Measurements from ENCODE around the gene RBCK1. TPM values are rescaled to one million over a fixed set of nuclear protein-coding genes. Genes with fewer than 3 reads are reported as not detected.
"Not testable (repeated sequence)": the region's sequence is repeated elsewhere in the genome, so short reads cannot be mapped to it uniquely, and the experiment has no call there.

The RBCK1 gene
- total RNA-seq, 1 experiment from 2014 or later, result 91.0 TPM

GRCh38 chr20:434661-435419 is 26.7 kb downstream of the RBCK1 start:
- DNase-seq (ENCODE audit: low read depth), result no peak

- DNase-seq (ENCODE audit: low read depth), result no peak
Observed at GRCh38 chr20:435558-435957, 27.5 kb downstream of the RBCK1 start.

DNA sequence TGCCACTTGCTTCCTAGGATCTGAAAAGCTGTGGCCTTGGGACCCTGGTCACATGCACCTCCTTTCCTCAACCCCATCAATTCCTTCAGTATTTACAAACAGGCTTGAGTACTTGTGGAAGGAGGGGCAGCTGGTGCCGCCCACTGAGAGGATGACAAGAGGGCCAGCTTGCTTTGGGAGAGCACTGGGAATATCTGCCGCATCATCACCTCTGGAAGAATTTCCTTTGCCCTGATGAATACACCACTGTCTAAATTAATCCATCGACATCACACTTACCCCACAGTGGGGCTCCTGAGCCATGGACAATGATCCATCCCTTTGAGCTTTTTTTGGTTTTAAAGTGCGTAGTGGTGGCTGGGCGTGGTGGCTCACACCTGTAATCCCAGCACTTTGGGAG is 28.4 kb downstream of the RBCK1 start:
- no peak for DNase-seq (ENCODE audit: low read depth)

DNA sequence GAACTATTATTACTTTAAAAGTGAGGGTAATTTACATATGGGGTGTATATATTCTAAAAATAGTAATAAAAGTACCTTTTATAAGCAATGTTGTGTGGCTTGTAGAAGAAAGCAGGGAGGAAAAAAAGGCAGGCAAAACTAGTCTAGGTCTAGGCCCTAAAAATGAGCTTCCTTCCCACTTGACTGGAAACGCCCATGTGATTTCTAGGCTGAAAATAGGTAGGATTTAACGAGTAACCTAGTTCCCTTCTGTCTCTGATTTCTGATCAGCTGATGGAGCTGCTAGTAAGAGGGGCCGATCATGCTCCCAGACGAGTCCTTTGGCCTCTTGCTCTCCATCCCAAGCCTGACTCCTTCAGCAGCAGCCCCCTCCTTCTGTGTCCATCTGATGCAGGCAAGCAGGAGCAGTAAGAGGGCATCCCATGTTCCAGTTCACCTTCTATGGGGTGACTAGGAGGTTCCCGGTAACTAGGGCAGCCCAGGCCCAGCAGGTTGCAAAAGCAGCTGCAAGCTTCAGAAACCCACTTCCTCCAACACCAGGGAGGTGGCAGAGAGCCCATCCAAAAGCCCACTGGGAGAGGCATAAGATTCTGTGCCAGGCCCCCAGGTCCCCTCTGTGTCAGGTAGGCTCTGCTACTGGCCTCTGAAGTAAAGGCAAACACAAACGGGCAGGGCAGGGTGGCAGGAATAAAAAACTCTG is 29.8 kb downstream of the RBCK1 start:
- DNase-seq (ENCODE audit: low read depth), result no peak

DNA sequence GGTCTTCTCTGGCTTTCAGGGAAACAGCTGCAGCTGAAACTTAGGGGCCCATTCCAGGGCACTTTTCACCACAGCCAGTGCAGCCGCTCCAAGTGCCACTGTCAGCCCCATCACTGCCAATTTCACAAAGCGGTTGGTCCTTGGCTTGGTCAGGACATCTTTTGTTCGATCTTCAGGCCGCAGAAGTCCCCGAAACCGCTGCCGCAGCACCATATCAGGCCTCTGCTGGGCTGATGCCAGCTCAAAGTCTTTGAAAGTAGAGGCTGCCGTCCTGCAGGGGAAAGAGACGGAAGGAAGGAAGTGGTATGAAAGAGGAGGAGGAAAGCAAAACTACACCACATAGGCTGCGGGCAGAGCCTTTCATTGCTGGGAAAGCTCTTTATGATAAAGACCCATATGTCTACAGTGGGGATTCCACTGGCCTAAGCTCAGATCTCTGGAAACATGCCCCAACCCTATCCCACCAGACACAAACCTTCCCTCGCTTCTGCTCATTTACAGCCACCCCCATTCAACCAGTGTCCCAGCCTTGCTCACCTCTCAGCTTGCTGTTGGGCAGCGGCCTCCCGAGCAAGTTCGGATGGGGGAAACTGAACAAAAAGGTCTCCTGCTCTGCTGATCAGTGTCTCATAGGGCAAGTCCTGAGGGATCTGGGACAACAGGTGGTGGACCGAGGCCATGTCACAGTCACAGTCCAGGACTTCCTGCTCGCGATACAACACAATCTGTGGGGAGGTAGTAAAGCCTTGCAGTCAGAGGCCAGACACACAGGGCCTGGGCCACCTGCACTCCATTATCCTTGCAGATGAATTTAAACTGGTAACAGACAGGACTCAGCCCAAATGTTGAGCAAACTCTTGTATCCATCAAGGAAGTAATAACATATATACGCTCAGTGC is 30.7 kb downstream of the RBCK1 start:
- peak; percentile 26 for DNase-seq (ENCODE audit: low read depth)

DNA sequence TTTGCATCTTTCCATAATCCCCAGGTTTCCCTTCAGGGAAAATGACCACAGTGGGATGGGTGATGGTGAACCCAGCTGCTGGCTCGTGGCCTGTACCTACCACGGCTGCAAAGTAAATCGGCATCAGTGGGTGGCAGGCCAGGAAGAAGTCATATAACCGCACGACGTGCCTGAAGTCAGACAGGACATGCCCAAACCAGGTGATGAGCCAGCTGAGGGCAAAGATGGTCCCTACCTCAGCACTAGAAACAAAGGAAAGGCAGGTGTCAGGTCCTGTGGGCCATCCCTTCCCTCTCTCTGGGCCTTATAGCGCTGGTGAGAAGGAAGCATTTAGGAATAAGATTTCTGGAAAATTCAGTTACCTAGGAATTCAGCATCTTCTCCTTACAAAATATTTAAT is 32.0 kb downstream of the RBCK1 start:
- no peak for DNase-seq (ENCODE audit: low read depth)

DNA sequence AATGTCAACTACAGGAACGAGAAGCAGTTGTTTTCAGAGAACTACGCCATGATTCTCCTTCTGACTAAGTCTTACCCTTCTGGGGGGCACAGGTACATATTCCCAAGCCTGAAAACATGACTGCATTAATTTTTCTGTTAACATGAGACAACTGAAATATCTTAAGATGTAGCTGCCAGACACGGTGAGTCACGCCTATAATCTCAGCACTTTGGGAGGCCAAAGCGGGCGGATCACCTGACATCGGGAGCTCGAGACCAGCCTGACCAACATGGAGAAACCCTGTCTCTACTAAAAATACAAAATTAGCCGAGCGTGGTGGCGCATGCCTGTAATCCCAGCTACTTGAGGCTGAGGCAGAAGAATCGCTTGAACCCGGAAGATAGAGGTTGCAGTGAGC is 32.5 kb downstream of the RBCK1 start:
- peak; percentile 36 for DNase-seq (ENCODE audit: low read depth)

DNA sequence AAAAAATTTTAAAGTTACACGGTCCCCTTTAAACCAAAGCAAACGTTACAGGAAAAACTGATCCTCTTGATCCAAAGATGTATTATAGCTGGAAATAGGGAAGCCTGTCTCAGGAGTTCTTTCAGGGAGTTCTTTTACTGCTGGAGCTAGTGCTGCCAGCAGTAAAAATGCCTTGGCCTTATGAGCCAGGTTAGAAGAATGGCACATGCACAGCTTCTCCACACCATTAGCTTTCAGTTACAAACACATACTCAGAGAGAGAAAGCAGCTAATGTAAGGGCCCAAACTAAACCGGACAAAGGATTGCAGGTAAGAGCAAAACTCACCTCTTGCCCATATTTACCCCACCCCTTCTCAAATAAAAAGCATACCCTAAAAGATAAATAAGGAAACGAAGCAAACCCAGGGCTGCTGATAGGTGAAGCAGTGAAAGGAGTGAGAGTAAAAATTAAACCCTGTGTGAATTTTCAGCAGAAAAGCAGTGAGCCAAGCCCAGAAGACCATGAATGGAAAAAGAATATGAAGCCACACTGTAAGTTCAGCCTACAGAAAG is 35.2 kb downstream of the RBCK1 start:
- no peak for DNase-seq (ENCODE audit: low read depth)

GRCh38 chr20:444117-444516 is 36.0 kb downstream of the RBCK1 start:
- peak; percentile 17 for DNase-seq (ENCODE audit: low read depth)

- DNase-seq (ENCODE audit: low read depth), result peak; percentile 62
Observed at GRCh38 chr20:444862-445426, 36.8 kb downstream of the RBCK1 start.

GRCh38 chr20:445514-446336 is 37.6 kb downstream of the RBCK1 start:
- DNase-seq (ENCODE audit: low read depth), result no peak

DNA sequence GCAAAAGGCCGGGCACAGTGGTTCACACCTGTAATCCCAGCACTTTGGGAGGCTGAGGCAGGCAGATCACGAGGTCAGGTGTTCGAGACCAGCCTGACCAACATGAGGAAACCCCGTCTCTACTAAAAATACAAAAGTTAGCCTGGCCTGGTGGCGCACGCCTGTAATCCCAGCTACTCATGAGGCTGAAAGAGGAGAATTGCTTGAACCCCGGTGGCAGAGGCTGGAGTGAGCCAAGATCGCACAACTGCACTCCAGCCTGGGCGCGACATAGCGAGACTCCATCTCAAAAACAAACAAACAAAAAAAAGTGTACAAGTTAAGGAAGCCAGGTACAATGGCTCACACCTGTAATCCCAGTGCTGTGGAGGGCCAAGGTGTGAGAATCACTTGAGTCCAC is 43.9 kb downstream of the RBCK1 start:
- not testable (repeated sequence) for DNase-seq (ENCODE audit: low read depth)

DNA sequence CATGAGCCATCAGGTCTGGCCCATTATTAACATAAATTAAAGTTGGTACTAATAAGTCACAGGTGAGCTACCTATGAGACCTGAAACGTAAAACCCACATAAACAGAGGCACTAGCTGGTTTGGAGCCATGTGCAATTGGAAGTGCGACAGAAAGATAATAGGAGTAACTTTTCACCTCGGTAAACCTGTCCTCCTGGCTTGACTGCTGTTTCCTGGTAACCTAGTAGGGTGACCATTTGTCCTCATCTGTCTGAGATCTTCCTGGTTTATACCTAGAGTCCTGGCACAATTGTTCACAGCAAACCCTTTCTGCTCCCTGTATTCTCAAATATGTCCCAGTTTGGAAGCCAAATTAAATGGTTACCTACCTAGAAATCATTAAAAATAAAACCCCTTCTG is 46.9 kb downstream of the RBCK1 start:
- no peak for DNase-seq (ENCODE audit: low read depth)

GRCh38 chr20:458776-459175 is 50.7 kb downstream of the RBCK1 start:
- no peak for DNase-seq (ENCODE audit: low read depth)

GRCh38 chr20:460180-460579 is 52.1 kb downstream of the RBCK1 start:
- no peak for DNase-seq (ENCODE audit: low read depth)

- peak; percentile 52 for DNase-seq (ENCODE audit: low read depth)
Observed at GRCh38 chr20:460707-461106, 52.6 kb downstream of the RBCK1 start.

- peak; percentile 47 for DNase-seq (ENCODE audit: low read depth)
Observed at GRCh38 chr20:461254-462198, 53.4 kb downstream of the RBCK1 start.

DNA sequence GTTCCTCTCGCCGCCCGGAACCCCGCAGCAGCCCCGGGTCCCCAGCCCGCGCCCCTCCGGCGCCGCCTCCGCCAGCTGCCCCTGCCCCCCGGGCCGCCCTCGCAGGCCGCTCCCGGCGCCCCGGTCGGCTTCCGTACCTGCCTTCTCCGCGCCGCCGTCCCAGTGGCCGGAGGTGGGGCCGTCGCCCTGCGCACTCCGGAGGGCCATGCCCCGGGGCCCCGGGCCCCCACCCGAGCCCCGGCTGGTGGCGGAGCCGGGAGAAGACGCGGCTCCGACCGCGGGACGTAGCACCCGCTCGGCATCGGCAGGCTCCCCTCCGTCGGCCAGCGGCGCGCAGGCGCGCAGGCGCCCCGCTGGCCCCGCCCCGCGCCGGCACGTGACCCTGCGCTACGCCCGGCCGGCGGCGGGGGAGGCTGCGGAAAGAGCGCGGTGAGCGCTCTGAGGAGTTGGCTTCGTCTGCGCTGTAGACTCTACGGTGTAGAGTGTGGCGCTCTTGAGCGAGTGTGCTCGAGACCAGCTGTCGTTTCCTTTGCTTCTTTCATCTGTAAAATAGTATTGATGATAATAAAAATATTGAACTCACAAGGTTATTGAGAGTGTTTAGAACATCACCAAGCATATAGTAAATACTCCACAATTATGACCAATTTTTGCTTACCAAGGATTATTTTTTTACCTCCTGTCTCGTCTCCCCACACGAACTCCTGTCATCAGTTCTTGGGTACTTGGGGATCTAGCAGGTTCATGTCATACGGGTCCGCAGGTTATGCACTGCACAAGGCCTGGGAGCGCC is 54.3 kb downstream of the RBCK1 start, which contains the start of gene TBC1D20:
Gene TBC1D20, minus strand, starts transcription at position 335 of the 793 bp plus-strand sequence. Its CDS starts 128 bp downstream, at position 207.
- DNase-seq (ENCODE audit: low read depth), result peak; percentile 84

Data from LHCN-M2 (cell line).